Lower leg skin (tissue), 4 donors: Measurements from ENCODE around the gene PRDM16. TPM values are rescaled to one million over a fixed set of nuclear protein-coding genes. Genes with fewer than 3 reads are reported as not detected.

ENCODE experiments used
- DNase-seq, 2 donors: peaks; one replicate each; pipeline ENCODE4 v3.0.0-alpha.2; 2019; ENCODE audit warnings: low spot score in 2 of 2
- H3K4me3 ChIP-seq: fragments of 200-600 bp; sonication (generic); 2 replicates; pipeline ENCODE4 v1.5.1; 2017; ENCODE audit warnings: mild to moderate bottlenecking, low read depth; ENCODE audit not compliant: poor library complexity, severe bottlenecking
- POLR2A ChIP-seq, 2 donors: fragments of 450-650 bp; IDR thresholded peaks; one replicate each; pipeline ENCODE4 v1.6.1; 2016 to 2017; ENCODE audit warnings: antibody characterized with exemption in 2 of 2, mild to moderate bottlenecking in 1 of 2, moderate library complexity in 1 of 2
- WGBS, 2 donors: methylation state at CpG; one replicate each; pipeline ENCODE4 v1.1.5; 2018; 5-methylcytosine and 5-hydroxymethylcytosine counted together
- intact Hi-C: fragments of 100-400 bp; cut with DNase I; formaldehyde crosslinking; loops from one replicate; pipeline ENCODE4 v1.15.0; 2023; ENCODE audit warnings: low total_unique reads
- total RNA-seq, 4 donors: library from RNA; depleted of rRNA; stranded (reverse); fragments of >200 nt; gene quantifications; one replicate each; pipeline ENCODE4 v1.1.0, GENCODE V29; 2016
- TF ChIP-seq, protein P1 (sequence below), 3 donors: fragments of 450-650 bp; IDR thresholded peaks; one replicate each; pipeline ENCODE4 v1.5.1; 2016; ENCODE audit warnings: antibody characterized with exemption in 3 of 3, mild to moderate bottlenecking in 3 of 3, moderate library complexity in 2 of 3

PRDM16 gene
- total RNA-seq, 4 donors from 2014 or later: 0.08 to 0.91 (median 0.56) TPM; not detected in 1

- H3K4me3 ChIP-seq: no peak overlapping the region
- intact Hi-C loops: loop anchor here (5.0 kb wide), 1 partner anchor 1827 kb away; the partner anchor contains the start of gene TMEM240
- WGBS, 2 donors: 36 to 44% methylated on average over 12 of the region's 12 CpGs
- TF ChIP-seq, protein P1, sequence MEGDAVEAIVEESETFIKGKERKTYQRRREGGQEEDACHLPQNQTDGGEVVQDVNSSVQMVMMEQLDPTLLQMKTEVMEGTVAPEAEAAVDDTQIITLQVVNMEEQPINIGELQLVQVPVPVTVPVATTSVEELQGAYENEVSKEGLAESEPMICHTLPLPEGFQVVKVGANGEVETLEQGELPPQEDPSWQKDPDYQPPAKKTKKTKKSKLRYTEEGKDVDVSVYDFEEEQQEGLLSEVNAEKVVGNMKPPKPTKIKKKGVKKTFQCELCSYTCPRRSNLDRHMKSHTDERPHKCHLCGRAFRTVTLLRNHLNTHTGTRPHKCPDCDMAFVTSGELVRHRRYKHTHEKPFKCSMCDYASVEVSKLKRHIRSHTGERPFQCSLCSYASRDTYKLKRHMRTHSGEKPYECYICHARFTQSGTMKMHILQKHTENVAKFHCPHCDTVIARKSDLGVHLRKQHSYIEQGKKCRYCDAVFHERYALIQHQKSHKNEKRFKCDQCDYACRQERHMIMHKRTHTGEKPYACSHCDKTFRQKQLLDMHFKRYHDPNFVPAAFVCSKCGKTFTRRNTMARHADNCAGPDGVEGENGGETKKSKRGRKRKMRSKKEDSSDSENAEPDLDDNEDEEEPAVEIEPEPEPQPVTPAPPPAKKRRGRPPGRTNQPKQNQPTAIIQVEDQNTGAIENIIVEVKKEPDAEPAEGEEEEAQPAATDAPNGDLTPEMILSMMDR (IDR thresholded peaks at IDR 0.05): no peak
- no peak for TF ChIP-seq POLR2A (IDR thresholded peaks at IDR 0.05)
- peak in 1 of 2 donors; percentile 63 for DNase-seq
Observed at GRCh38 chr1:3369446-3370076, 300.6 kb downstream of the PRDM16 start.

DNA sequence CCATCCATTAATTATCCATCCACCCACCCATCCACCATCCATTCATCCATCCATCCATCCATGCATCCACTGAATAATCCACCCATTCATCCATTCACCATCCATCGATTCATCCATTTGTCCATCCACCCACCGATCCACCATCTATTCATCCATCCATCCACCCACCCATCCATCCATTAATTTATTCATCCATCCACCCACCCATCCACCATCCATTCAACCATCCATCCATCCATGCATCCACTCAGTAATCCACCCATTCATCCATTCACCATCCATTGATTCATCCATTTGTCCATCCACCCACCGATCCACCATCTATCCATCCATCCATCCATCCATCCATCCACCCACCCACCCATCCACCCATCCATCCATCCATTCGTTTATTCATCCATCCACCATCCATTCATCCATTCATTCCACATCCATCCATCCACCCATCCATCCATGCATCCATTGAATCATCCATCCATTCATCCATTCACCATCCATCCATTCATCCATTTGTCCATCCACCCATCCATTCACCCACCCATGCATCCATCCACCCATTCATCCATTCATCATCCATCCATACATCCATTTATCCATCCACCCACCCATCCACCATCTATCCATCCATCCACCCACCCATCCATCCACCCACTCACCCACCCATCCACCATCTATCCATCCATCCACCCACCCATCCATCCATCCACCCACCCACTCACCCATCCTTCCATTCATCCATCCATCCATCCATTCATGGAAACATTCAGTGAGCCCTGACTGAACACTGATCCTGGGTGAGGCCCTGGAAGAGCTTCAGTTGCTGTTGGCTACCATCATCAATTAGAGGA, 302.1 kb downstream of the PRDM16 start:
- no peak for DNase-seq
- no peak for TF ChIP-seq POLR2A (IDR thresholded peaks at IDR 0.05)
- TF ChIP-seq, protein P1 (IDR thresholded peaks at IDR 0.05): no peak
- H3K4me3 ChIP-seq: no peak overlapping the region
- intact Hi-C loops: loop anchor here (5.0 kb wide), 1 partner anchor 1829 kb away; the partner anchor contains the start of gene TMEM240
- WGBS, 2 donors: 91 to 95% methylated on average over 4 of the region's 4 CpGs

DNA sequence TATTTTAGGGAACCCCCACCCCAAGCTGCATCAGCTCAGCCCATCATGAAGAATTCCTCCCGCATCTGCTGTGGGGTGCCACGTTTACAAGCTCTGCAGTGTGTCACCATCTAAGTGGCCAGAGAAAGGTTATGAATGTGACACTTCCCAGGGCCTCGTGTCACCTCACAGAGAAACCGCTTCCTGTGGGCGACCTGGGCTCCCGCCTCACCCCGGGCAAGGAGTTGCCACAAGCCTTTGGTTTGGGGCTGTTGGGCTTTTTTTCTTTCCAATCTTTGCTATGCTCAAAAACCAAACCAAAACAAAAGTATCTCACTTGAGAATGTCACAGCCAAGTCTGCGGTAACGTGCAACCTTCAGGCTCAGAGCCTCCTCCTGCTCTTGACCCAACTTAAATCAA, 303.3 kb downstream of the PRDM16 start:
- TF ChIP-seq, protein P1 (IDR thresholded peaks at IDR 0.05): no peak
- TF ChIP-seq POLR2A (IDR thresholded peaks at IDR 0.05): no peak
- DNase-seq: no peak
- no peak overlapping the region for H3K4me3 ChIP-seq
- intact Hi-C loops: loop anchor here (5.0 kb wide), 1 partner anchor 1830 kb away; the partner anchor contains the start of gene TMEM240
- WGBS, 2 donors: 73% methylated on average over 9 of the region's 9 CpGs

DNA sequence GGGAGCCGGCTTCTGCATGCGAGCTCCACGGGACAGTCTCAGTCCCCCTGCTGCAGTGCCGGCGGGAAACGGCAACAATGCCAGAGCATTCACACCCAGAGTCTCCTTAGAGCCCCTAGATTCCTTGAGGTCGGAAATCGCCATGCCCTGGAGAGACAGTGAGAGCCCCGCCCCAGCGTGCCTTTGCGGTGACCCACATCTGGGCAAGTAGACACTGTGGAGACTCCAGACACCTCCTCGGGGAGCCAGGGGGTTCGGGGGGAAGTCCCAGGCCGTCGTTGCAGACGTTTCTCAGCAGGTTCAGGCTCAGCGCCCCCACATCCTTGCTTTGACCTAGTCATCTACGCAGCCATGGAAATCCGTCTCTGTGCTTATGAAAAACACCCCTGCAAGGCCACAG, 304.2 kb downstream of the PRDM16 start:
- WGBS, 2 donors: 47% methylated on average over 13 to 19 of the region's 19 CpGs
- no peak overlapping the region for H3K4me3 ChIP-seq
- TF ChIP-seq, protein P1 (IDR thresholded peaks at IDR 0.05): no peak
- no peak for TF ChIP-seq POLR2A (IDR thresholded peaks at IDR 0.05)
- intact Hi-C loops: loop anchor here (5.0 kb wide), 1 partner anchor 1831 kb away; the partner anchor contains the start of gene TMEM240
- DNase-seq: no peak

- intact Hi-C loops: loop anchor here (5.0 kb wide), 1 partner anchor 1832 kb away; the partner anchor contains the start of gene TMEM240
- TF ChIP-seq, protein P1 (IDR thresholded peaks at IDR 0.05): no peak
- no peak for TF ChIP-seq POLR2A (IDR thresholded peaks at IDR 0.05)
- WGBS, 2 donors: 73 to 87% methylated on average over 19 to 20 of the region's 20 CpGs
- H3K4me3 ChIP-seq: no peak overlapping the region
- DNase-seq: no peak
Observed at GRCh38 chr1:3373700-3374405, 304.9 kb downstream of the PRDM16 start.
